HG03103 (cell line): Measurements from ENCODE around the gene PCGF2.
"Not testable (repeated sequence)": the region's sequence is repeated elsewhere in the genome, so short reads cannot be mapped to it uniquely, and the experiment has no call there.

Source experiments
- ATAC-seq: cut with Tn5 transposase; IDR thresholded peaks from one replicate; pipeline ENCODE4 v1.9.1; 2021; ENCODE audit warnings: low read depth; ENCODE audit not compliant: unreplicated experiment

The PCGF2 gene

DNA sequence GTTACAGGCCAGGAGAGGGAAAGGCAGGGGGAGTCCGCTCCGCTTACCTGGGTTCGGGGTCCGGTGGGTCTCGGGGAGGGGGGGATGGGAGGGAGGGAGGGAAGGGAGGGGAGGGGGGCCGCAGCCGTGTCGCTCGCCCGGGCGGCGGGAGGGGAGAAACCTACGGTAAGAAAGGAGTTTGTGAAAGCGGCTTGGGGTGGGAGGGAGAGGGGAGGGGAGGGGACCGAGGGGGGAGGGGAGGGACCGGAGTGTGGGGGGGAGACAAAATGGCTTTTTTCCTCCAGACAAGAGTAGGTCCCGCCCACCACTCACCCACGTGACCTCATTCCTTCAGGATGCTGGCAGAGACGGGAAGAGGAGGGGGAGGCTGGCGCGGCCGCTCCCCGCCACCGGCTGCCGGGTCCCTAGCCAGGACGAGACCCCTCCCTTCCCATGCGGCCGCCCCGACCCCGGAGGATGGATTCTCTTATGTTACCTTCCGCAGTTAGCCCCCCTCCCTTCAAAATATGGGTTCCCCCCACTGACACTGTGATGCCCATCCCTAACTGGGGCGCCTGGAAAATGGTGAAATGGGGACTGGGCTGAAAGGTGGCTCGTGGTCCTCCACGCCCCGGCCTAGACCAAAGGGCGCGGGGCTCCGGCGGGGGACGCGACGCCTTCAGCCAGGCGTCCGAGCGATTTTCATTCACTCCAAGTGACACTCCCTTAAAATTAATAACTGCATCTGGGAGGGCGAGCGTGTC lies at the start of gene PCGF2:
Gene PCGF2 (minus strand): TSS at position 188 of the 743 bp plus-strand sequence. CDS start 7,934 bp downstream, outside the sequence.
- no peak for ATAC-seq

- ATAC-seq = no peak
These were observed 49.7 kb upstream of the PCGF2 start for GRCh38 chr17:38797828-38798227.

GRCh38 chr17:38797158-38797490 lies 49.0 kb upstream of the PCGF2 start:
- ATAC-seq = no peak

DNA sequence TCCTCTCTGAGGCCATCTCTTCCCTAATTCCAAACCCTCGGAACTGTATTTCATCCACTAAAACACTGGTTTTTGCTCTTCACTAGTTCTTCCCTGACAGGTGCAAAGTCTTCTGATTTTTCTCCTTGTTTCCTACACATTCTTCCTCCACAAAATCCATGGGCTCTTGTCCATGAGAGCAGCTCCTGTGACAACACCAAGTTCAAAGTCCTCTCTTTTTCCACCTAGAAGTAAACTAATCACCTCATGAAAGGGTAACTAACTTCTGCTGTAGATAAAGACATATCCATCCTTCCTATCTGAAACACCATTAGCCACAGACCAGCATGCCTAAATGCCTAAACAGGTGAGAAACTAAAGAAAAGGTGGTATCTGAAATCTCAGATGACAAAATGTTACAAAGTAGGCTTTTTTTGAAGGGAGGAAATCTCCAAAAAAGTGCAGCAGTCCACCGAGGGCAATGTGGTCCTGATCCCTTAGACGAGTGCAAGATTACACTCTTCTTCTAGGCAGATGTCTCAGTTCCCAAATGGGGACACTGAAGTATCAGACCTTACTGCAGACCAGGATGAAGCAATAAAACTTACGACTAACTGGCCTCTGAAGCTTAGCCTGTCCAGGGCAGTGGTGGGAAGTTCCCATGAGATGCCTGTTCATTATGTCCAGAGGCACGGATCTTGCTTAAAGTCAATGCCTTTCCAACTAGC lies 48.5 kb upstream of the PCGF2 start:
- no peak for ATAC-seq

DNA sequence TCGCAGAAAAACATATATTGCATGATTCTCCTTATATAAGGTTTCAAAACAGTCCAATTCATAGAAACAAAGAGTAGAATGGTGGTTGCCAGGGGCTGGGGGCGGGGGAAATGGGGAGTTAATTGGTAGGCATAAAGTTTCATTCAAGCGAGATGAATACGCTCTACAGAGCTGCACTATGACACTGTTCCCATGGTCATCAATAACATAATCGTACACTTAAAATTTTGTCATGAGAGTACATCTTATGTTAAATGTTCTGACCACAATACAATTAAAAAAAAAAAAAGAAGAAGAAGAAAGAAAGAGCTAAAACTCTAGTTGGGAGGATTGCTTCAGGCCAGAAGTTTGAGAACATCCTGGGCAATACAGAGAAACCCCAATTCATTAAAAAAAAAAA lies 46.1 kb upstream of the PCGF2 start:
- no peak for ATAC-seq

- ATAC-seq = no peak
These were observed 43.0 kb upstream of the PCGF2 start for GRCh38 chr17:38791162-38791561.

DNA sequence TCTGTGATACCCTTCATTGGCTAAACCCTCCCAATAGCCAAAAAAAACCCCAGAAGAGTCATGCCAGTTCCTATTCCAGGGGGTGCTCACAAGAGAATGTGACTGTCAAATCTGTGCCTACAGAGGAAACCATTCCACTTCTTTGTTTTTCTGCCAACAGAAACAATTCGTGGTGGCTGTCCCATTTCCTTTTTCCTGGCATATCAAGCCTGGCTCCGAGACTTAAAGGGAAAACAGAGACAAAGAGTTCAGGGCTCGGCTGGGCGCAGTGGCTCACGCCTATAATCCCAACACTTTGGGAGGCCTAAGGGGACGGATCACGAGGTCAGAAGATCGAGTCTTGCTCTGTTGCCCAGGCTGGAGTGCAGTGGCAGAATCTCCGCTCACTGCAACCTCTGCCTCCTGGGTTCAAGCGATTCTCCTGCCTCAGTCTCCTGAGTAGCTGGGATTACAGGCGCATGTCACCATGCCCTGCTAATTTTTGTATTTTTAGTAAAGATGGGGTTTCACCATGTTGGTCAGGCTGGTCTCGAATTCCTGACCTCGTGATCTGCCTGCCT lies 42.1 kb upstream of the PCGF2 start:
- ATAC-seq = not testable (repeated sequence)

DNA sequence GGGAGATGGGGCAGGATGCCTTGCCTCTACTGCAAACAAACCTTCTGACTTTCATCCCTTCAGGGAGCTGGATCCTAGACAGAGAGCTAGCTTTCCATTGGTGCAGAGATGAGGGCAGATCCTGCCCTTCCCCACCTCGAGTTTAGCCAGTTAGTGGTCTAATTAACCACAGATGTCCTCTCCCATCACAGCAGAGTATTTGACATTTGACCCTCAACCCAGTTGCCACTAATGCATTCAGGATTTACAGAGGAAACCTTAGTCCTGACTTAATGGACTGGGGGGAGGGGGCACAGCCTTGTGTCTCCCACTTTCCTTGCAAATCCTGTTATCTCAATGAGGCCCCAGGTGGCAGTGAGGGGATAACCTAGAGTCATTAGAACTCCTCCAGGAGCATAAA lies 41.0 kb upstream of the PCGF2 start:
- ATAC-seq = no peak

DNA sequence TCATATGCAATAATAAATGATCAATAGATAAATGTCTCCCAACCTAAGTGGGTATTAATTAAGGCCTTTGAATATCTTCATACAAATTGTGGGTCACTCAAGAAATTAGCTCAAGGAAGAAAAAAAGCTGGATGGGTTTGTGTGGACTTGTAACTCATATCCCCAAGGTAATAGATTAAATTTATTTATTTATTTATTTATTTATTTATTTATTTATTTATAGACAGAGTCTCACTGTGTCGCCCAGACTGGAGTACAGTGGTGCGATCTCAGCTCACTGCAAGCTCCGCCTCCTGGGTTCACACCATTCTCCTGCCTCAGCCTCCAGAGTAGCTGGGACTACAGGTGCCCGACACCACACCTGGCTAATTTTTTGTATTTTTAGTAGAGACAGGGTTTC lies 39.9 kb upstream of the PCGF2 start:
- ATAC-seq = not testable (repeated sequence)

DNA sequence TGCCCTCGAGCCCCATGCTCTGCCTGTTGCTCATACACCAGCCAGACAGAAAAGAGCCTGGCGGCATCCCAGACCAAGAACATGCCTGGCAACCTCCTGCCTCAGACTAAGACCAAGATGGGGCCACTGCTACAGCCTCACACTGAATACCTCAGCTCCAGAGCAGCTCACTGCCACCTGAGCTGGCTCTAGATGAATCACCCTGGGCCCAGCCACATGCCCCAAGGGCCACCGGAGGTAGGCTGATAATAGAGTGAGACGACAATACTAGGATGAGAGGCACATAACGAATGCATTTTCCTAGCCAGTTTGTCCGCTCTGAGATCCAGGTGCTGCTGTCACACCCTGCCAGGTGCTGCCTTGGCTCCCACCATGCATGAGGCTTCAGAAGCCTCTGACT lies 38.2 kb upstream of the PCGF2 start:
- ATAC-seq = no peak

- no peak for ATAC-seq
These were observed 35.1 kb upstream of the PCGF2 start for GRCh38 chr17:38783227-38783626.

DNA sequence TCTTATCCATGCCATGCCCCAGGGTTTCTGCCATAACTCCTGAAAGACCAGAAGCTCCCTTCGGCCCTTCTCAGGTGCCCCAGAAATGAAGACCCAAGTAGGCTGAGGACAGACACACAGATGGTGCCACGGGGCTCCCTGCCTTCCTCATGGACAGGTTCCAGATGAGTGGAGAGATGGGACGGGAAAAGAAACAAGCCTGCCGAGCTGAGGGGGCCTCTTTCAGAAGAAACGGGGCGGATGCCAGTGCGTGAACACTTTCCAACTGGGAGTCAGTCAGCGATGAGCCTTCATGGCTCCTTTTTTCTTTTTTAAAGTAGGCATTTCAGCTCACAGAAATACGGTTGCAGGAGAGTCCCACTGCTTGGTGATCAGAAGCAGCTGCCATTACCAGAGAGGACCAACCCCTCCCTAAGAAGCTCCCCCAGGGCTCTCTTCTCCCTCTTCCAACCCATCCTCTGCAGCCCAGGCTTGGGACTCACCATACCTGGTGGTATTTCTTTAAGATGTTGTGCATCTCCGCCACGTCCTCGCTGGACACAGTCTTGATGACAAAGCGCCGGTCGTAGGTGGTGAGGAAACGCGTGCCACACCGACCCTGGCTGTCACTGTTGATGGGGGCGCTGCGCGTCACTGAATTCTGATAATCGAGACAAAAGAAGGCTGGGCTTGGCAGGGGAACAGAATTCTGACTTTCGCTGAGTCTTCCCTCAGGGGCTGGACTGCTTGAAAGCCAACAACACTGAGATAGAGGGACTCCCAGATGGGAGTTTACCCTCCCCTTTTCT lies 32.0 kb upstream of the PCGF2 start:
- ATAC-seq = no peak

- no peak for ATAC-seq
These were observed 29.6 kb upstream of the PCGF2 start for GRCh38 chr17:38777641-38778250.

DNA sequence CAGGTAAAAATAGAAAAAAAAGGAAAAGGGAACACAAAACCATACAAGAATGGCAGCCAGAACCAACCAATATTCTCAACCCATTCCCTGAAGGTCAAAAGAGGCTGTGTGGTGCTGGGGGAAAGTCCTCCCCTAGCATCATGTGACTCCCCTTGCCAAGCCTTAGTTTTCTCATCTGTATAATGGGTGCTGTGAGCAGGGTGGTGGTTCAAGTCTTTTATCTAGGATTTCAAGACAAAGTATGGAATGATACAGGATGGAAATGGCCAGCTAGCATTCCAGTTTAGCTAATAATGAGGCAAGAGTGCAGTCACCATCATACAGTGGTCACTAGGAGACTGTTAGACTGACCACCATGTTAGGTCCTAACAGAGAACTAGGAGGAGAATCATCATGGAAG lies 25.1 kb upstream of the PCGF2 start:
- ATAC-seq = no peak

DNA sequence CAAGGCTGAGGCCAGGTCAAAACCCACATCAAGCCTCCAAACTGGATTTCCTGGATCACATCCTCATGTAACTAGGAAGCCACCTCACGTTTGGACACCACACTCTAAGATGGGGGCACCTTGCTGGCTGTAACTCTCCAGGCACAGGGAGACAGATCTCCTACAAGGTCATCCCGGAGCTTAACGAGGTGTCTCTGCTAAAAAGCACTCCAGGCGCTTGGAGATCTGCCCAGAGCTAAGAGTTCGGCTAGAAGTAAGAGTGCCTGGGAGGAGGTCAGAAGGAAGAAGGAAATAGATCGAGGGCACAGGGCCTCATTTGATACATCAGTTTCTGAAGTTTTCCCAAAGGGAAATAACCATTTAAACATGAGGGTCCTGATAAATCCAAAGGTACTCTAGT lies 20.3 kb upstream of the PCGF2 start:
- no peak for ATAC-seq

- no peak for ATAC-seq
These were observed 18.2 kb upstream of the PCGF2 start for GRCh38 chr17:38766341-38766740.

DNA sequence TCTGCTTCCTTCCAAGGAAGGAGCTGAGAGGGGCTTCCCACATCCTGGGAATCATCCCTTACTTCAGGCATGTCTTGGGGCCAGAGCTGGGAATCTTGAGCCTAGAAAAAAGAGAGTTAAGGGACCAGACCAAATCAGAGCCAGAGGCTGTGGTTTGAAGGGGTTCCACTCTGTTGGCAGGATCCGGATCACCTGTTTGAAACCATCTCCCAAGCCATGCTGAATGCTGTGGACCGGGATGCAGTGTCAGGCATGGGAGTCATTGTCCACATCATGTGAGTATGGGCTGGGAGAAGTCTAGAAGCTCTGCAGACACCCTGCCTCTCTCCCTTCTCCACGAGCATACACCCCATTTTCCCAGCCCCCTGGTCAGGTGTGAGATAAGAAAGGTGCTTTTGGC lies 14.1 kb upstream of the PCGF2 start:
- ATAC-seq = no peak

GRCh38 chr17:38761612-38762011 lies 13.5 kb upstream of the PCGF2 start:
- ATAC-seq = no peak

DNA sequence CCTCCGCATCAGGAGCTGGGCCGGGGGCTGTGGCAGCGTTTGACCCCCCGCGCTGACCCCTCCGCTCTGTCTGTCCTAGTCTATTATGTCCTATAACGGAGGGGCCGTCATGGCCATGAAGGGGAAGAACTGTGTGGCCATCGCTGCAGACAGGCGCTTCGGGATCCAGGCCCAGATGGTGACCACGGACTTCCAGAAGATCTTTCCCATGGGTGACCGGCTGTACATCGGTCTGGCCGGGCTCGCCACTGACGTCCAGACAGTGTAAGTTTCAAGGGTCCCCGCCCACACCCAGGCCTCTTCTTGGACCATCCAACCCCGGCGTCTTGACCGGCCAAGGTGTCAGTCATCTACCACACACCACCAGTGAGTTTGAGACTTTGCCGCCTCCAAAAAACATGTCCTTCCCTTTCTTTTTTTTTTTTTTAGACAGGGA lies 5.0 kb upstream of the PCGF2 start:
- ATAC-seq = no peak

DNA sequence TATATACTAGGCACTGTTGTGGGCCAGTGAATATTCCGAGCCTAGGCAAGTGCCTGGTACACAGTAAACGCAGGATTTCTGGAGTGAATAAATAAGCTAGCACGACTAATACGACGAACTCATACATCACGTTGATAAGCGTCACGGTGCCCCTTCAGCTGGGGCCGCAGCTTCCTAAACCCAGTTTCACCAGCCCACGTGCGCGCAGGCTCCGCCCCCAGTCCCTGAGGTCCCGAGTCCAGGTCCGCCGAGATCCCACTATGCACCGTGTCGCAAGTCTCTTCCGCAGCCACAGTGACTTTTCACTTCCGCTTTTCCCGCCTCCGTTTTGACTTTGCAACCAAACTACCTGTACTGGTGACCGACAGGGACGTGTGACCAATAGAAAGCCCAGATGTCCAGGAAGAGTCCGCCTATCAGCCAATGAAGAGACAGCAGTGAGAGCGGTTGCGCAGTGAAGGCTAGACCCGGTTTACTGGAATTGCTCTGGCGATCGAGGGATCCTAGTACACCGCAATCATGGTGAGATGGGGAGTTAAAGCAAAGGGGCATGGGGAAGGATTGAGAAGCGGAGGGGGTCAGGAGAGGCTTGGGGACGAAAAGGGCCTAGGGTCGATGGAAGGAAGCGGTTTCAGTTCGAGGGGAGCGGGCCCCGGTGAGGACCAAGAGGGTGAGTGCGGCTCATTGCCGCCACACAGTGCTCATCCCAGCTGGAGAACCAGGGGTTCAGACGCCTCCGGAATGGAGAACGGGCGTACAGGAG lies 4.4 kb upstream of the PCGF2 start, which contains the start of gene PSMB3:
Gene PSMB3 (plus strand): TSS at position 434 of the 763 bp plus-strand sequence. CDS start 86 bp downstream, at position 520.
- peak; percentile 78 for ATAC-seq
